Esophagus muscularis mucosa (tissue), 3 donors: Measurements from ENCODE around the gene DDR2.

Experiments used
- CTCF ChIP-seq, 3 experiments: fragments of 200-600 bp in 2 of 3; fragments of 450-650 bp in 1 of 3; sonication (generic) in 2 of 3; IDR thresholded peaks; one replicate each; pipeline ENCODE4 v1.5.1; 2017 to 2019; ENCODE audit warnings: antibody characterized with exemption in 3 of 3, mild to moderate bottlenecking in 2 of 3, moderate library complexity in 1 of 3
- POLR2A ChIP-seq: fragments of 450-650 bp; IDR thresholded peaks from one replicate; pipeline ENCODE4 v1.6.1; 2017; ENCODE audit warnings: antibody characterized with exemption, moderate library complexity, mild to moderate bottlenecking, low read depth
- POLR2AphosphoS5 ChIP-seq, 2 donors: sonication (generic); formaldehyde crosslinking; IDR thresholded peaks; one replicate each; pipeline ENCODE4 v1.6.1; 2017; ENCODE audit warnings: antibody characterized with exemption in 2 of 2

- TF ChIP-seq CTCF (IDR thresholded peaks at IDR 0.05) (no peak), POLR2AphosphoS5 (IDR thresholded peaks at IDR 0.05) (peak; percentile 23 to 71), POLR2A (no peak)
Measured at GRCh38 chr1:162678439-162678838, 46.2 kb downstream of the DDR2 start.
